Measurements from ENCODE around the gene PLLP. TPM values are rescaled to one million over a fixed set of nuclear protein-coding genes. Genes with fewer than 3 reads are reported as not detected.
A peak's percentile ranks its signal among the peaks of the same experiment; 100 is the strongest.

Gene PLLP
- total RNA-seq, 2 donors from 2014 or later = 28.6 to 52.5 TPM

GRCh38 chr16:57303021-57303909 is 18.8 kb upstream of the PLLP start:
- no peak overlapping the region for H3K4me3 ChIP-seq
- H3K27ac ChIP-seq = peak overlapping the region; percentile 57 to 58
- H3K9me3 ChIP-seq = no peaks in the 10 kb centered on the region
- H3K36me3 ChIP-seq = no peaks in the 10 kb centered on the region
- no peaks in the 10 kb centered on the region for H3K27me3 ChIP-seq (replicated peaks; ENCODE audit: insufficient read depth)
- intact Hi-C loops (cut with DNase I) = loop anchor here (5.0 kb wide), 1 partner anchor 234 kb away; the partner anchor contains the start of gene CCDC102A
- no peak for DNase-seq (ENCODE audit: low spot score)
- TF ChIP-seq POLR2A (IDR thresholded peaks at IDR 0.05) = no peak
- no peak for TF ChIP-seq CTCF (IDR thresholded peaks at IDR 0.05)
- no peak for TF ChIP-seq POLR2AphosphoS5 (IDR thresholded peaks at IDR 0.05)
- H3K4me1 ChIP-seq (replicated peaks) = no peaks in the 10 kb centered on the region
- WGBS = 93% methylated on average over 4 of the region's 4 CpGs

GRCh38 chr16:57301126-57301817 is 16.8 kb upstream of the PLLP start:
- H3K27me3 ChIP-seq (replicated peaks; ENCODE audit: insufficient read depth) = no peaks in the 10 kb centered on the region
- H3K4me1 ChIP-seq (replicated peaks) = no peaks in the 10 kb centered on the region
- no peaks in the 10 kb centered on the region for H3K9me3 ChIP-seq
- no peak for TF ChIP-seq CTCF (IDR thresholded peaks at IDR 0.05)
- no peak for TF ChIP-seq POLR2A (IDR thresholded peaks at IDR 0.05)
- H3K36me3 ChIP-seq = no peaks in the 10 kb centered on the region
- WGBS = 52% methylated on average over 19 of the region's 19 CpGs
- H3K27ac ChIP-seq = peak overlapping the region in 1 of 2 donors; percentile 57
- no peak for DNase-seq (ENCODE audit: low spot score)
- no peak overlapping the region for H3K4me3 ChIP-seq
- intact Hi-C loops (cut with DNase I) = loop anchor here (5.0 kb wide), 1 partner anchor 236 kb away; the partner anchor contains the start of gene CCDC102A

- Histone ChIP-seq H3K4me3 (peak overlapping the region; percentile 26 to 37), H3K9me3 (no peaks in the 10 kb centered on the region), H3K4me1 (replicated peaks) (no peaks in the 10 kb centered on the region), H3K36me3 (no peaks in the 10 kb centered on the region), H3K27ac (peak overlapping the region; percentile 86 to 87), H3K27me3 (replicated peaks; ENCODE audit: insufficient read depth) (no peaks in the 10 kb centered on the region)
- intact Hi-C loops (cut with DNase I) = loop anchor here (1.0 to 5.0 kb wide), 2 partner anchors 117 to 237 kb away; partner anchors contain the start of gene CCDC102A
- WGBS = 2% methylated on average over 36 of the region's 36 CpGs
- TF ChIP-seq CTCF (IDR thresholded peaks at IDR 0.05) (peak; percentile 84 to 100 (median 98)), POLR2A (IDR thresholded peaks at IDR 0.05) (peak; percentile 63), POLR2AphosphoS5 (IDR thresholded peaks at IDR 0.05) (peak; percentile 99)
- peak; percentile 100 for DNase-seq (ENCODE audit: low spot score)
Observed at GRCh38 chr16:57300387-57301125, 16.1 kb upstream of the PLLP start.

- under 1% methylated on average over 35 of the region's 35 CpGs for WGBS
- peak; percentile 88 for DNase-seq (ENCODE audit: low spot score)
- intact Hi-C loops (cut with DNase I) = loop anchor here (1.0 to 10.0 kb wide), 5 partner anchors 53 to 237 kb away; partner anchors contain the start of genes ARL2BP, CCDC102A, CPNE2 and PSME3IP1
- Histone ChIP-seq H3K27me3 (replicated peaks; ENCODE audit: insufficient read depth) (no peaks in the 10 kb centered on the region), H3K4me1 (replicated peaks) (no peaks in the 10 kb centered on the region), H3K9me3 (no peaks in the 10 kb centered on the region), H3K36me3 (no peaks in the 10 kb centered on the region), H3K4me3 (peak overlapping the region; percentile 26 to 37), H3K27ac (peak overlapping the region; percentile 86 to 87)
- TF ChIP-seq POLR2A (IDR thresholded peaks at IDR 0.05) = no peak
- TF ChIP-seq POLR2AphosphoS5 (IDR thresholded peaks at IDR 0.05) = peak; percentile 84
- TF ChIP-seq CTCF (IDR thresholded peaks at IDR 0.05) = peak in 3 of 4 experiments; percentile 30 to 66 (median 65)
Observed at GRCh38 chr16:57299719-57300386, 15.4 kb upstream of the PLLP start.

All from prostate gland (tissue), 2 donors.